ENCODE results near the gene LTBP1.

DNA sequence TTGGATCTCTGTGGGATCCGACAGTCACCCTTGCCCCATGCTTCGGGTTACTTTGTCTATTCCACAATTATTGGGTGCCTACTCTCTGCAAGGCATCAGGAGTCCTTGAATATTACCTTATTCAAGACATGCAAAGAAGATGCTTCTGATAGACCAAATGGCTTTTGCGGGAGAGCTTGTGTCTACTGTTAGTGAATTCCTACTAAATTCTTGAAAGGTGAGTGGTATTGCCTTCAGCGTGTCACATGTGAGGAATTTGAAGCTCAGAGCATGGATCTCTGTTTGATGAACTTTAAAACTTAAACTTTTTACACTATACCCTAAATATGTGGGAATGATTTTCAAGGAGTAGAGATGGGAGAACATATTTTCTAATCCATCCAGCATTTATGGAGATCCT lies 184.4 kb downstream of the LTBP1 start:
- TF ChIP-seq MAX (IDR thresholded peaks at IDR 0.05), result no peak
- TF ChIP-seq USF1 (IDR thresholded peaks at IDR 0.05), result no peak
- TF ChIP-seq EP300 (IDR thresholded peaks at IDR 0.05; ENCODE audit: borderline replicate concordance), result no peak
- no peak for TF ChIP-seq ZBTB7A (IDR thresholded peaks at IDR 0.05; ENCODE audit: low read depth)
- no peak for TF ChIP-seq RAD21 (IDR thresholded peaks at IDR 0.05; ENCODE audit: low read depth)
- TF ChIP-seq YY1 (IDR thresholded peaks at IDR 0.05; ENCODE audit: low read depth), result no peak
- TF ChIP-seq FOXM1 (IDR thresholded peaks at IDR 0.05; ENCODE audit: borderline replicate concordance, low read depth), result no peak
- no peak for TF ChIP-seq NFIC (IDR thresholded peaks at IDR 0.05)
- no peak for TF ChIP-seq REST (IDR thresholded peaks at IDR 0.05; ENCODE audit: low read depth)

Data from Ishikawa (cell line).